ENCODE measurements around the gene WNT16.

The WNT16 gene

GRCh38 chr7:121372376-121373010, 43.7 kb downstream of the WNT16 start:
- ChIA-PET POLR2A (ENCODE audit: low non-redundant PET) (no interaction called here), CTCF (interaction anchor here (0.7 to 1.5 kb wide), 4 partner anchors 23 to 622 kb away, joined by 3 to 5 read pairs (median 3); partner anchors contain the start of gene FAM3C)
- DNase-seq (ENCODE audit: low spot score): no peak
- TF ChIP-seq CTCF (conservative IDR thresholded peaks at IDR 0.05; ENCODE audit: low read depth): no peak
- H3K27ac ChIP-seq: no peak overlapping the region

- DNase-seq (ENCODE audit: low spot score): no peak
- POLR2A ChIA-PET (ENCODE audit: low non-redundant PET): no interaction called here
- no peak for TF ChIP-seq CTCF (conservative IDR thresholded peaks at IDR 0.05; ENCODE audit: low read depth)
- H3K27ac ChIP-seq: no peak overlapping the region
- CTCF ChIA-PET: interaction anchor here (0.7 to 1.5 kb wide), 4 partner anchors 21 to 172 kb away, joined by 3 to 5 read pairs (median 4); partner anchors contain the start of gene FAM3C
Observed at GRCh38 chr7:121373177-121373576, 44.4 kb downstream of the WNT16 start.

- CTCF ChIA-PET: no interaction called here
- DNase-seq (ENCODE audit: low spot score): no peak
- H3K27ac ChIP-seq: no peak overlapping the region
- POLR2A ChIA-PET (ENCODE audit: low non-redundant PET): no interaction called here
- TF ChIP-seq CTCF (conservative IDR thresholded peaks at IDR 0.05; ENCODE audit: low read depth): no peak
Observed at GRCh38 chr7:121376979-121377378, 48.2 kb downstream of the WNT16 start.

- DNase-seq (ENCODE audit: low spot score): no peak
- CTCF ChIA-PET: interaction anchor here (2.3 kb wide), 1 partner anchor 16 kb away, joined by 10 read pairs; the partner anchor contains the start of gene FAM3C
- TF ChIP-seq CTCF (conservative IDR thresholded peaks at IDR 0.05; ENCODE audit: low read depth): no peak
- no peak overlapping the region for H3K27ac ChIP-seq
- POLR2A ChIA-PET (ENCODE audit: low non-redundant PET): no interaction called here
Observed at GRCh38 chr7:121379930-121380329, 51.1 kb downstream of the WNT16 start.

- TF ChIP-seq CTCF (conservative IDR thresholded peaks at IDR 0.05; ENCODE audit: low read depth): no peak
- H3K27ac ChIP-seq: no peak overlapping the region
- CTCF ChIA-PET: no interaction called here
- no peak for DNase-seq (ENCODE audit: low spot score)
- POLR2A ChIA-PET (ENCODE audit: low non-redundant PET): no interaction called here
Observed at GRCh38 chr7:121382473-121382872, 53.7 kb downstream of the WNT16 start.

- DNase-seq (ENCODE audit: low spot score): no peak
- ChIA-PET CTCF (no interaction called here), POLR2A (ENCODE audit: low non-redundant PET) (no interaction called here)
- H3K27ac ChIP-seq: no peak overlapping the region
- TF ChIP-seq CTCF (conservative IDR thresholded peaks at IDR 0.05; ENCODE audit: low read depth): no peak
Observed at GRCh38 chr7:121383235-121383910, 54.6 kb downstream of the WNT16 start.

Measured in RWPE1 (cell line).